Fibroblast of villous mesenchyme (primary cell): Measurements from ENCODE around the gene CCL3. TPM values are rescaled to one million over a fixed set of nuclear protein-coding genes. Genes with fewer than 3 reads are reported as not detected.
"Not testable (repeated sequence)": the region's sequence is repeated elsewhere in the genome, so short reads cannot be mapped to it uniquely, and the experiment has no call there.

ENCODE experiments used
- DNase-seq: peaks from one replicate; pipeline ENCODE4 v3.0.0-alpha.2; 2010; ENCODE audit warnings: low read depth
- H3K4me3 ChIP-seq: 2 replicates; pipeline ENCODE4 v1.5.1; 2011; ENCODE audit warnings: low read depth, mild to moderate bottlenecking, low read length
- total RNA-seq: library from RNA; depleted of rRNA; stranded (reverse); fragments of >200 nt; gene quantifications from 2 replicates; pipeline ENCODE4 v1.2.3, GENCODE V29; 2012
- TF ChIP-seq, protein P1 (sequence below): IDR thresholded peaks from 2 replicates; pipeline ENCODE4 v1.5.1; 2012; ENCODE audit warnings: low read depth, mild to moderate bottlenecking, low read length; ENCODE audit not compliant: insufficient read depth

CCL3 gene
- total RNA-seq, 1 donor: not detected

GRCh38 chr17:36127199-36127893, 37.4 kb upstream of the CCL3 start:
- no peak for DNase-seq
- TF ChIP-seq, protein P1, sequence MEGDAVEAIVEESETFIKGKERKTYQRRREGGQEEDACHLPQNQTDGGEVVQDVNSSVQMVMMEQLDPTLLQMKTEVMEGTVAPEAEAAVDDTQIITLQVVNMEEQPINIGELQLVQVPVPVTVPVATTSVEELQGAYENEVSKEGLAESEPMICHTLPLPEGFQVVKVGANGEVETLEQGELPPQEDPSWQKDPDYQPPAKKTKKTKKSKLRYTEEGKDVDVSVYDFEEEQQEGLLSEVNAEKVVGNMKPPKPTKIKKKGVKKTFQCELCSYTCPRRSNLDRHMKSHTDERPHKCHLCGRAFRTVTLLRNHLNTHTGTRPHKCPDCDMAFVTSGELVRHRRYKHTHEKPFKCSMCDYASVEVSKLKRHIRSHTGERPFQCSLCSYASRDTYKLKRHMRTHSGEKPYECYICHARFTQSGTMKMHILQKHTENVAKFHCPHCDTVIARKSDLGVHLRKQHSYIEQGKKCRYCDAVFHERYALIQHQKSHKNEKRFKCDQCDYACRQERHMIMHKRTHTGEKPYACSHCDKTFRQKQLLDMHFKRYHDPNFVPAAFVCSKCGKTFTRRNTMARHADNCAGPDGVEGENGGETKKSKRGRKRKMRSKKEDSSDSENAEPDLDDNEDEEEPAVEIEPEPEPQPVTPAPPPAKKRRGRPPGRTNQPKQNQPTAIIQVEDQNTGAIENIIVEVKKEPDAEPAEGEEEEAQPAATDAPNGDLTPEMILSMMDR: no peak
- no peak overlapping the region for H3K4me3 ChIP-seq

DNA sequence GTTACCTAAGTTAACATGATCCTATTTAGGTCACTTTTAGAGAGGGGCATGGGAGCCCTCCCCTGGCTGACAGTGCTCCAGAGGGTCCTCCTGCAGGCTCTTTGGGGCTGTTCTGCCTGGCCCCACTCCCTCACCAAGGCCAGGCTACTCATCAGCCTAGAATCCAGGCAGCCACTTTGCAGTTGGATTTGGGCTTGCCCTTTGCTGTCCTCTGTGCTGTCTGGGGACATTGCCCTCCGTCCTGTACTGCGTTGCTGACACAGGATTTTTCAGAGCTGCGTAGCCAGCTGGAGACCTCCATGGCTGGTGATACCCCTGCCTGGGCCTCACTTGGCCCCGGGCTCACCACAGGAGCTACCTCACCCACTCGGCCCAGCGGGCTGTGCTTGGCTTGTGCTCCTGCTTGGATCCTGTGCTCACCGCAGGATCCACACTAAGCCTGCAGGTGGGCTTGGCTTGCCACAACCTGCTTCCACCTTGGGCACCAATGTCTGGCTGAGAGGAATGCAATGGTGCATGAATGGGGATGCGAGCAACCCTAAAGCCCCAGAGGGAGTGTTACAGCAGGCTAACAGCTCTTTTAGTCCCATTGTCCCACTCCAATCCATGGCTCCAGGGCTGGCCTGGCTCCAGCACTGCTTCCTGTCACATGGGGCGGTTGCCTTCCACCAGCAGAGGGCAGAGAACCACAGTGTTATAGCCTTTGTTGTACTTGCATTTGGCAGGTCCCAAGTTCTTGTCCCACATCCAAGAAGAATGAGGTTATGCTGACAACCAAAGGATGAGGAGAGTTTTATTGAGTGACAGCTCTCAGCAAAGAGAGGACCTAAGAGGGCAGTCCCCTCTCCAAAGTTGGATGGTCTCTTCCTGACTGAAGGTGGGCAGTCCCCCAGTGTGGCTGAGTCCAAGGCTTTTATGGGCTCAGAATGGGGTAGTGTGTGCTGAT, 35.2 kb upstream of the CCL3 start:
- TF ChIP-seq, protein P1: no peak
- no peak for DNase-seq
- no peak overlapping the region for H3K4me3 ChIP-seq

- TF ChIP-seq, protein P1: no peak
- no peak for DNase-seq
- H3K4me3 ChIP-seq: no peak overlapping the region
These were observed 33.5 kb upstream of the CCL3 start for GRCh38 chr17:36123431-36123830.

DNA sequence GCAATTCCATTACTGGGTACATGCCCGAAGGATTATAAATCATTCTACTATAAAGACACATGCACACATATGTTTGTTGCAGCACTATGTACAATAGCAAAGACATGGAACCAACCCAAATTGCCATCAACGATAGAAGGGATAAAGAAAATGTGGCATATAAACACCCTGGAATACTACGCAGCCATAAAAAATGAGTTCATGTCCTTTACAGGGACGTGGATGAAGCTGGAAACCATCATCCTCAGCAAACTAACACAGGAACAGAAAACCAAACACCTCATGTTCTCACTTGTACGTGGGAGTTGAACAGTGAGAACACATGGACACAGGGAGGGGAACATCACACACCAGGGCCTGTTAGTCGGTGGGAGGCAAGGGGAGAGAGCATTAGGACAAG, 31.2 kb upstream of the CCL3 start:
- not testable (repeated sequence) for DNase-seq

GRCh38 chr17:36120221-36120620, 30.3 kb upstream of the CCL3 start:
- DNase-seq: no peak
- TF ChIP-seq, protein P1: no peak
- H3K4me3 ChIP-seq: no peak overlapping the region

More for the DNA sequence above, 31.2 kb upstream of the CCL3 start:
- not testable (repeated sequence) for H3K4me3 ChIP-seq

GRCh38 chr17:36118477-36119353, 28.8 kb upstream of the CCL3 start:
- H3K4me3 ChIP-seq: no peak overlapping the region
- TF ChIP-seq, protein P1: no peak
- no peak for DNase-seq
